OCI-LY1 (cell line): ENCODE data around the gene H3-3A.
A peak's percentile ranks its signal among the peaks of the same experiment; 100 is the strongest.

Experiments
- H2AFZ ChIP-seq: fragments of 200-600 bp; sonication (generic), shearing (Covaris generic); 2 replicates; pipeline ENCODE4 v1.6.0; 2014; ENCODE audit warnings: antibody characterized with exemption, mild to moderate bottlenecking, low read length
- H3F3A ChIP-seq: fragments of 200-600 bp; sonication (generic), shearing (Covaris generic); 2 replicates; pipeline ENCODE4 v1.6.0; 2014; ENCODE audit warnings: mild to moderate bottlenecking, antibody characterized with exemption, low read length, moderate library complexity; ENCODE audit not compliant: insufficient read depth
- H3K27ac ChIP-seq: fragments of 200-600 bp; sonication (generic); 2 replicates; pipeline ENCODE4 v1.5.1; 2014; ENCODE audit warnings: low read length, mixed run types, mild to moderate bottlenecking, low read depth; ENCODE audit not compliant: poor library complexity, severe bottlenecking
- H3K27me3 ChIP-seq: fragments of 200-600 bp; sonication (generic); 2 replicates; pipeline ENCODE4 v1.6.0; 2014; ENCODE audit warnings: antibody characterized with exemption, mild to moderate bottlenecking, low read length, moderate library complexity; ENCODE audit not compliant: insufficient read depth
- H3K36me3 ChIP-seq: fragments of 200-600 bp; sonication (generic); 2 replicates; pipeline ENCODE4 v1.6.1; 2014; ENCODE audit warnings: mild to moderate bottlenecking, antibody characterized with exemption, low read length, moderate library complexity, mixed read lengths; ENCODE audit not compliant: insufficient read depth
- H3K4me1 ChIP-seq: fragments of 200-600 bp; sonication (generic); 2 replicates; pipeline ENCODE4 v1.5.1; 2014; ENCODE audit warnings: mild to moderate bottlenecking, low read length, moderate library complexity; ENCODE audit not compliant: insufficient read depth, severe bottlenecking
- H3K4me2 ChIP-seq: fragments of 200-600 bp; sonication (generic), shearing (Covaris generic); 2 replicates; pipeline ENCODE4 v1.6.1; 2014; ENCODE audit warnings: low read length
- H3K4me3 ChIP-seq: fragments of 200-600 bp; sonication (generic); 2 replicates; pipeline ENCODE4 v1.5.1; 2014; ENCODE audit warnings: low read length, low read depth, mild to moderate bottlenecking, mixed read lengths; ENCODE audit not compliant: poor library complexity, severe bottlenecking
- H3K79me2 ChIP-seq: fragments of 200-600 bp; shearing (Covaris generic); 2 replicates; pipeline ENCODE4 v1.6.1; 2016; ENCODE audit warnings: mixed run types, low read length, mixed read lengths; ENCODE audit not compliant: insufficient read depth
- H3K9ac ChIP-seq: fragments of 200-600 bp; sonication (generic), shearing (Covaris generic); 2 replicates; pipeline ENCODE4 v1.6.1; 2014; ENCODE audit warnings: mild to moderate bottlenecking, low read length, mixed read lengths
- H3K9me2 ChIP-seq: fragments of 200-600 bp; sonication (generic), shearing (Covaris generic); 2 replicates; pipeline ENCODE4 v1.6.1; 2014; ENCODE audit warnings: low read depth, mild to moderate bottlenecking, low read length, mixed read lengths
- H3K9me3 ChIP-seq: fragments of 200-600 bp; shearing (Covaris generic); 2 replicates; pipeline ENCODE4 v1.6.1; 2014; ENCODE audit warnings: low read length, mixed read lengths
- H4K20me1 ChIP-seq: fragments of 200-600 bp; sonication (generic), shearing (Covaris generic); 2 replicates; pipeline ENCODE4 v1.6.0; 2016; ENCODE audit warnings: mild to moderate bottlenecking, low read length; ENCODE audit not compliant: insufficient read depth
- EZH2 ChIP-seq: fragments of 200-600 bp; sonication (generic), shearing (Covaris generic); IDR thresholded peaks from 2 replicates; pipeline ENCODE4 v1.8.0; 2017; ENCODE audit warnings: borderline replicate concordance, mixed run types, mild to moderate bottlenecking, antibody characterized with exemption, low read length, moderate library complexity, mixed read lengths
- TF ChIP-seq, protein P1 (sequence below): fragments of 200-600 bp; sonication (generic), shearing (Covaris generic); IDR thresholded peaks from 2 replicates; pipeline ENCODE4 v1.5.1; 2017; ENCODE audit warnings: mild to moderate bottlenecking, antibody characterized with exemption, low read length, moderate library complexity, mixed read lengths

Gene H3-3A

DNA sequence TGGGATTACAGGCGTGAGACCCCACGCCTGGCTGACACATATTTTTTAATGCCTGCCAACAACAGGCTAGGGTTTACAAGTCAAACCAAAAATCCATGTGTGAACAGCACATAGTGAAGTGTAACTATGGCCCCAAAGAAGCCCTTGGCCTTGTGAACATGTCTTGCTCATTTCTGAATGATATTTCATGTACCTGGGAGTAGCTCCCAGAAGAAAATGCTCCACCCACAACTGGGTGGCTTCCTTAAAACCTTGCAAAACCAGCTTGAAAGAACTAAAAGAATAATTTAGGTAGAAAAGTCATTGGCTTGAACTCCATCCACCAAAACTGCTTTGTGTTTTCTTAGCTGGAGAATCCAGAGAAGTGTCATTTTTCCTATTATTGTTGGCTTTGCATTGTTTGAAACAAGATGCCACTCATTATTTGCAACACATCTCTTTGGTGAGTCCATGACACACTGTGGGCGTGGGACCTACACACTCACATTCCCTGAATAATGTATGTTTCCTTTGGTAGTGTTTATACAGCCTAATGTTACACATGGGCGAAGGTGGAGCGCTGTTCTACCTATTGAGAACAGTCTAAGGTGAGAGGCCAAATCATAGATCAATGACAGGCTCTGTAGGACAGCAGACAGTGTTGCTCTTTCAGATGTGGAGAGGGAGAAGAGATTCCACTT is 34.8 kb upstream of the H3-3A start:
- Histone ChIP-seq H3F3A (no peaks in the 10 kb centered on the region), H3K4me1 (peaks cover 24% of the 10 kb centered on the region), H3K9ac (no peak overlapping the region), H3K36me3 (no peaks in the 10 kb centered on the region), H3K79me2 (no peaks in the 10 kb centered on the region), H3K27me3 (no peaks in the 10 kb centered on the region), H2AFZ (no peak overlapping the region), H3K27ac (no peak overlapping the region), H4K20me1 (no peaks in the 10 kb centered on the region), H3K4me3 (no peak overlapping the region), H3K9me3 (no peaks in the 10 kb centered on the region), H3K9me2 (no peaks in the 10 kb centered on the region), H3K4me2 (no peak overlapping the region)
- TF ChIP-seq, protein P1, sequence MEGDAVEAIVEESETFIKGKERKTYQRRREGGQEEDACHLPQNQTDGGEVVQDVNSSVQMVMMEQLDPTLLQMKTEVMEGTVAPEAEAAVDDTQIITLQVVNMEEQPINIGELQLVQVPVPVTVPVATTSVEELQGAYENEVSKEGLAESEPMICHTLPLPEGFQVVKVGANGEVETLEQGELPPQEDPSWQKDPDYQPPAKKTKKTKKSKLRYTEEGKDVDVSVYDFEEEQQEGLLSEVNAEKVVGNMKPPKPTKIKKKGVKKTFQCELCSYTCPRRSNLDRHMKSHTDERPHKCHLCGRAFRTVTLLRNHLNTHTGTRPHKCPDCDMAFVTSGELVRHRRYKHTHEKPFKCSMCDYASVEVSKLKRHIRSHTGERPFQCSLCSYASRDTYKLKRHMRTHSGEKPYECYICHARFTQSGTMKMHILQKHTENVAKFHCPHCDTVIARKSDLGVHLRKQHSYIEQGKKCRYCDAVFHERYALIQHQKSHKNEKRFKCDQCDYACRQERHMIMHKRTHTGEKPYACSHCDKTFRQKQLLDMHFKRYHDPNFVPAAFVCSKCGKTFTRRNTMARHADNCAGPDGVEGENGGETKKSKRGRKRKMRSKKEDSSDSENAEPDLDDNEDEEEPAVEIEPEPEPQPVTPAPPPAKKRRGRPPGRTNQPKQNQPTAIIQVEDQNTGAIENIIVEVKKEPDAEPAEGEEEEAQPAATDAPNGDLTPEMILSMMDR = no peak
- TF ChIP-seq EZH2 = no peak

DNA sequence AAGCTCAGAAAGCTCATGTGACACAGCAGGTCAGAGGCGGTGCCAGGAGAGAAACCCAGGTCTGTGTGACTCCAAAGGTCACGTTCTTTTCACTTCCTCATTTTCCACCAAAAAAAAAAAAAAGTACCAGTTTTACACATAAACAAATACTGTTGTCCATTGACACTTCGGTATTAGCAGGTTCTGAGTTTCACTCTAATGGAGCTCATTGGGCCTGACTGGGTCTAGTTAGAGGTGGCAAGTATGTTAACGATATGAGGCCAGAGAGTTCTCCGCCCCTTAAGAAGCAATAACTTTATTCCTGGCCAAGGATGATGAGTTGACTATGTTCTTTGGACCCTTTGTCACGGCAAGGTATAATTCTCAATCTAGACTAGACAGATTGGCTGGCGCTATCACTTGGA is 33.4 kb upstream of the H3-3A start:
- peak overlapping the region; percentile 4; the same call in 1 of the 2 replicates for H2AFZ ChIP-seq
- H3K4me2 ChIP-seq = peak overlapping the region; percentile 23
- no peaks in the 10 kb centered on the region for H3K9me3 ChIP-seq
- peaks cover 24% of the 10 kb centered on the region for H3K4me1 ChIP-seq
- H3K4me3 ChIP-seq = no peak overlapping the region
- no peaks in the 10 kb centered on the region for H3K36me3 ChIP-seq
- H4K20me1 ChIP-seq = no peaks in the 10 kb centered on the region
- no peak overlapping the region for H3K9ac ChIP-seq
- H3K27me3 ChIP-seq = no peaks in the 10 kb centered on the region
- H3K27ac ChIP-seq = peak overlapping the region; percentile 61
- H3K79me2 ChIP-seq = no peaks in the 10 kb centered on the region
- no peaks in the 10 kb centered on the region for H3F3A ChIP-seq
- H3K9me2 ChIP-seq = no peaks in the 10 kb centered on the region
- TF ChIP-seq EZH2 = no peak
- TF ChIP-seq, protein P1 = no peak

DNA sequence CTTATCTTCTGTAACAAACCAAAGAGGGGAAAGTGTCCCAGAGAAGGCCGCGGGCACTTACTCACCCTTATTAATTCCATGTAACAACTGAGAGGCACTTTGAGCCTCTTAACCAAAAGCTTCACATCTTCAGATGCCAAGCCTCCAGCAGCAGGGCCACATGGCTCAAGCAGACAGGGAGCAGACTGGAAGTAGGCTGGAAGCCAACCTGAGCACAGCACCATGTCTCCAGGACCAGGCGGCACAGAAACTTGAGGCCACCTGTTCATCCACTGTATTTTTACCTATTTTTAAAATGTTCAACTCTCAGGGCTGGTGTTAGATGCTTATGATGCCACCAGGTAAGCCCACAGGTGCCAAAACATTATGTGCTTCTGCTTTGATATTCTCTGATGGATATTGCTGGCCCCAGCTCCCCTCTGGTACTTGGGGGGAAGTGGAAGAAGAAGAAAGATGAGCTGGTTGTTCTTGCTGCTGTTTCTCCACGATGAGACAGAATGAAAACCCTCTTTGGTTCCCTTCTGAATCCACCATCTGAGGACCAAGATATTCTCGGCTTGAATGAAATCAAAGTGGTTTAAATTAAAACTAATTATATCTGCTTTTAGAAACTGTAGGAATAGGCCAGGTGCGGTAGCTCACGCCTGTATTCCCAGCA is 32.8 kb upstream of the H3-3A start:
- no peaks in the 10 kb centered on the region for H4K20me1 ChIP-seq
- H3K9ac ChIP-seq = no peak overlapping the region
- H3K4me2 ChIP-seq = 0 out of 2 replicates have a peak overlapping the region, but pooled peaks have one; percentile 23
- no peaks in the 10 kb centered on the region for H3K79me2 ChIP-seq
- peak overlapping the region; percentile 4; the same call in 1 of the 2 replicates for H2AFZ ChIP-seq
- peak overlapping the region; percentile 61 for H3K27ac ChIP-seq
- no peak overlapping the region for H3K4me3 ChIP-seq
- no peaks in the 10 kb centered on the region for H3K9me2 ChIP-seq
- no peaks in the 10 kb centered on the region for H3K36me3 ChIP-seq
- TF ChIP-seq, protein P1 = no peak
- no peak for TF ChIP-seq EZH2
- no peaks in the 10 kb centered on the region for H3F3A ChIP-seq
- H3K27me3 ChIP-seq = no peaks in the 10 kb centered on the region
- no peaks in the 10 kb centered on the region for H3K9me3 ChIP-seq
- peaks cover 24% of the 10 kb centered on the region for H3K4me1 ChIP-seq
